ENCODE results near the gene SV2B.
"Not testable (repeated sequence)": the region's sequence is repeated elsewhere in the genome, so short reads cannot be mapped to it uniquely, and the experiment has no call there.

Gene SV2B, protein sequence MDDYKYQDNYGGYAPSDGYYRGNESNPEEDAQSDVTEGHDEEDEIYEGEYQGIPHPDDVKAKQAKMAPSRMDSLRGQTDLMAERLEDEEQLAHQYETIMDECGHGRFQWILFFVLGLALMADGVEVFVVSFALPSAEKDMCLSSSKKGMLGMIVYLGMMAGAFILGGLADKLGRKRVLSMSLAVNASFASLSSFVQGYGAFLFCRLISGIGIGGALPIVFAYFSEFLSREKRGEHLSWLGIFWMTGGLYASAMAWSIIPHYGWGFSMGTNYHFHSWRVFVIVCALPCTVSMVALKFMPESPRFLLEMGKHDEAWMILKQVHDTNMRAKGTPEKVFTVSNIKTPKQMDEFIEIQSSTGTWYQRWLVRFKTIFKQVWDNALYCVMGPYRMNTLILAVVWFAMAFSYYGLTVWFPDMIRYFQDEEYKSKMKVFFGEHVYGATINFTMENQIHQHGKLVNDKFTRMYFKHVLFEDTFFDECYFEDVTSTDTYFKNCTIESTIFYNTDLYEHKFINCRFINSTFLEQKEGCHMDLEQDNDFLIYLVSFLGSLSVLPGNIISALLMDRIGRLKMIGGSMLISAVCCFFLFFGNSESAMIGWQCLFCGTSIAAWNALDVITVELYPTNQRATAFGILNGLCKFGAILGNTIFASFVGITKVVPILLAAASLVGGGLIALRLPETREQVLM

DNA sequence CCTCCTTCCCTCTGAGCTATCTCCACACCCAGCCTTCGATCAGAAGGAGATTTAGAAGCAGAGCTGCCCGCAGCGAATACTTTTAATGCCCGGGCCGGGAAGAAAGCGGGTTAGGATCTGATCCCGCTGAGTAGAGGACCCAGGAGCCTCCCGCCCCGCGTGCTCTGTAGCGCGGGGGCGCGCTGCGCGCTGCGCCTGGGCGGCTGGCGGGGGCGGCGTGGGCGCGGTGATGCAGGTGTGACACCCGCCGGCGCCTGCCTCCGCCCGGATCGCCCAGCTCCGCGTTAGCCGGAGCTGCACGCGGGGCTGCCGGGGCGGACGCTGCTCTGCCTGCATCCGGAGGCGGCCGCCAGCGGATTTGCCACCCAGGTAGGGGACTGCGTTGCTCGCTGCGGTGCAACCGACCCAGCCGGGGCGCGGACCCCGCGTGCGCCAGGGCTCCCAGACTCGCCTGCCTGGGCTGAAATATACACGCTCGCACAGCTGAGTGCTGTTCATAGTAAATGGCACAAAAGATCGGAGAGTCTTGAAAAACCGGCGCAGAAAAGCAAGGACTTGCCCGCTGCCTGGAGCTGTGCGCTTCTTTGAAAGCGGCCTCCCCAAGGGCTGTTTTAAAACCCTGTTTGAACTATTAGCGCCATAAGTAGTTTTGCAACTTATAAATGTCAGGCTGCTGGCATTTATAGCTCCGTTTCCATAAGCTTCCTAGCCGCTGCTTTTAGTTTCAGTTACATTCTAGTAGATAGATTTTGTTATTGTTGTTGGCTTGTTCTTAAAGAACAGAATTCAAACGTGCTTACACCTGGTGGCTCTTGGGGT is at the start of gene SV2B:
TSS of gene SV2B (plus strand) at position 263 of the 819 bp plus-strand sequence. CDS start 126,007 bp downstream, outside the sequence.
- no peak for DNase-seq (ENCODE audit: low read depth in 2 of 3, low spot score in 2 of 3)

DNA sequence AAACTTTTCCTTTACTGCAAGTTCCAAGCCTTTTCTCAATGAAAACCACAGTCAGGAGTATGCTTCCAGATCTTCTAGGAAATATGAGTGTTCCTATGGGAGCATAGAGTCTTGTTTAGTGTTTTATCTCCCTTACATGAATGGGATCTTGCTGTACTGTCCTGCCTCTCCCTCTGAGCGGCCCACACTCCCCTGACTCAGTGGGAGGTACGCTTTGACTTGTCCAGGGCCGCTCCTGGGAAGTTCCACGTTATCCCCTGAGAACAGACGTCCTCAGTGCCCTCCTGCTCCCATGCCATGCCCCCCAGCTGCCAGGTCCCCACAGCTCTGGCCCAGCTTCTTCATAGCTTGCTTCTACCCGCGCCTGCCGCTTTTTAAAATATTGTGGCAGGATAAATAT is 48.8 kb upstream of the SV2B start:
- DNase-seq (ENCODE audit: low read depth in 2 of 3, low spot score in 2 of 3), result no peak

GRCh38 chr15:91054816-91055215 is 45.2 kb upstream of the SV2B start:
- no peak for DNase-seq (ENCODE audit: low read depth in 2 of 3, low spot score in 2 of 3)

DNA sequence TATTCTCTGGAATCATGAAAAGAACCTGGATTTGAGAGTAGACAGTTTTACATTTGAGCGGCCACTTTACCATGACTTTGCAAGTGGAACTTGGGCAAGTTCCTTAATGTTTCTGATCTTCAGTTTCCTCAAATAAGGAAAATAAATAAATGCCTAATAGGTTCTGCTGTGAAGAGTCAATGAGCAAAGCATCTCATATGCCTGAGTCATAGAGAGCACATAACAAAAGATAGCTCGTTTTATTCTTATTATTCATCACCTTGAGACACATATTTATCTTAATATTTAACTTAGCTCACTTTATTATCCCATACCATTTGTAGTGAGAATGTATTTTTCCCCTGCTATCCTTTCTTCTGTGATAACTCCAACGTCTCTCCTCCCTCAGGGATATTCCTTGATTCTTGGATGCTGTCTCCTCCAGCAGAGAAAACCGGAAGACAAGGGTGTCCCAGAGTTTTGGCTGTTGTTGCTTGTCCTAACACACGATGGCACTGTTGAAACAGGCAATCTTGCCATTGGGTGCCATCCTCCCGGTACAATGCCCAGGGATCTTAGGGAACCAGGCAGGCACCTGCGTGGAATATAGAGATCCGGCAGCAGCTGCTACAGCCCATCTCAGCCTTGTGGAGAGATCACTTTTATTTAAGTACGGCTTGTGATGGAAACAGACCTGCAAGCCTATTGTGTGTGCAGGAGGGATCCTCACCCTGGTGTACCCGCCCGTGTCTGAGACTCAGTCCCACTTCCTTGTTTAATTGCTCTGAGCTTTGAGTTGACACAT is 44.3 kb upstream of the SV2B start:
- DNase-seq (ENCODE audit: low read depth in 2 of 3, low spot score in 2 of 3), result no peak

GRCh38 chr15:91061230-91061629 is 38.8 kb upstream of the SV2B start:
- no peak for DNase-seq (ENCODE audit: low read depth in 2 of 3, low spot score in 2 of 3)

- DNase-seq (ENCODE audit: low read depth in 2 of 3, low spot score in 2 of 3), result no peak
Measured at GRCh38 chr15:91061997-91062396, 38.1 kb upstream of the SV2B start.

DNA sequence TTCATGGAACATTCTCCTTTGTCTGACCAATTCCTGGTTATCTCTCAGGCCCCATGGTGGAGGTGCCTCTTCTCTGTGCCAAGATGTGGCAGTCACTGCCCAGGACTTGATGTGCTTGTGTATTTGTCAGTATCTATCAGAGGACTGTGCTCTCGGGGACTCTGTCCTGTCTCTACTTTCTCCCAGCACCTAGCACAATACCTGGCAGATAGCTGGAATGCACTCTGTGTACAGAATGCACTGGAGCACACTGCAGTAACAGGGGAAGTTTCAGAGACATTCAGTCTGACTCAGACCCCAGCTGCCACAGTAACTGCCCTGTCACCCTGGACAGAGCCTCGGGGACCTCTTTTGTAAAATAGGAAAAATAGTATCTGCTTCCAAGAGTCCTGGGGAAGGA is 34.6 kb upstream of the SV2B start:
- no peak for DNase-seq (ENCODE audit: low read depth in 2 of 3, low spot score in 2 of 3)

GRCh38 chr15:91067036-91067435 is 33.0 kb upstream of the SV2B start:
- DNase-seq (ENCODE audit: low read depth in 2 of 3, low spot score in 2 of 3), result no peak

GRCh38 chr15:91068436-91068835 is 31.6 kb upstream of the SV2B start:
- DNase-seq (ENCODE audit: low read depth in 2 of 3, low spot score in 2 of 3), result no peak

DNA sequence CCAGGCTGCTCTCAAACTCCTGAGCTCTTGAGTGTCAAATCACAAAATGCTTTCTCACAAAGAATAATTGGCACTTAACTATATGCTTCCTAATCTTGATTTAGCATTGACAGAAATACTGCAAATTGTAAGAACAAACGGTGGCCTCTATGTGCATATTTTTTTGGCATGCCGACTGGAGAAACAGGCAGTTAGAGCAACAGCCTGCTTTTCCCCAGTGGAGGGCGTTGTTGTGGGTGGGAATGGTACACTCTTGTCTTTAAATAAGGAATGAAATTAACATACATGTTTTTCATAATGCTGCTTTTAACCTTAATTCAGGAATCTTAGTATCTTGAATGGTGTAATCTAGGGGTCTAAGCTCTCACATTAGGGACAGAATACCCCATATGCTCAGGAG is 31.1 kb upstream of the SV2B start:
- no peak for DNase-seq (ENCODE audit: low read depth in 2 of 3, low spot score in 2 of 3)

- DNase-seq (ENCODE audit: low read depth in 2 of 3, low spot score in 2 of 3), result no peak
Measured at GRCh38 chr15:91070872-91071271, 29.2 kb upstream of the SV2B start.

DNA sequence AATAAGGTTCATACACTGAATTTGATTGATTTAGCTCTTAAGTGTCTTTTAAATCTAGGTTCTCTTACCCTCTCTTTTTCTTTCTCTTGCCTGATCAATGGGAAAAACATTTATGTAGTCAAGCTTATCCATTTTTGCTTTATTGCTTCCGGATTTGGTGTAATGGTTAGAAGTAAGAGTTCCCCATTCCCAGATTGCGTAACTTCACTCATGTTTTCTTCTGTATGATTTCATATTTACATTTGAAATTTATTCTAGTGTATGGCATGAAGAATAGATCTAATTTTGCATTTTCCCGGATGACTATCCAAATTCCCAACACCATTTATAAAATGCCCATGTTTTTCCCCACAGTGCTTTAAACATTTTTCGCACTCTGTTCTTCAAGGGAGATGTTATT is 27.9 kb upstream of the SV2B start:
- no peak for DNase-seq (ENCODE audit: low read depth in 2 of 3, low spot score in 2 of 3)

- DNase-seq (ENCODE audit: low read depth in 2 of 3, low spot score in 2 of 3), result no peak
Measured at GRCh38 chr15:91073077-91073476, 27.0 kb upstream of the SV2B start.

GRCh38 chr15:91073768-91074167 is 26.3 kb upstream of the SV2B start:
- no peak for DNase-seq (ENCODE audit: low read depth in 2 of 3, low spot score in 2 of 3)

DNA sequence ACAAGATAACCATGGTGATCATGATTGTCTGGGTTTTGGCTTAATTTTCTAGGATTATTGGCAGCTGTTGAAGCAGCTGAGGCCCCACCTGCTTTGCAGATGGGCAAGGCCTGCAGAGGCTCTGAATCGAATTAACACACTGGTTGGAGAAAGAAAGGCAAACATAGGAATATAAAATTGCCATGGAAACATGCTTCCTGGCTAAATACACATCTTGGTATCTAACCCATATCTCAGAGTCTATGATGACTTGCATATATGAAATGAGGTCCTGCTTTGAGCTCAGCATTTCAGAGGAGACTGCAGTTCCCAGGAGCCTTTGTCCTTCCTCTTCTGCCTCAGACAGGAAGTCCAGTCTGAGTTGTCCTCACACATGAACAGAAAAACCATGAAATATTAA is 24.3 kb upstream of the SV2B start:
- DNase-seq (ENCODE audit: low read depth in 2 of 3, low spot score in 2 of 3), result no peak

GRCh38 chr15:91077029-91077428 is 23.0 kb upstream of the SV2B start:
- DNase-seq (ENCODE audit: low read depth in 2 of 3, low spot score in 2 of 3), result no peak

DNA sequence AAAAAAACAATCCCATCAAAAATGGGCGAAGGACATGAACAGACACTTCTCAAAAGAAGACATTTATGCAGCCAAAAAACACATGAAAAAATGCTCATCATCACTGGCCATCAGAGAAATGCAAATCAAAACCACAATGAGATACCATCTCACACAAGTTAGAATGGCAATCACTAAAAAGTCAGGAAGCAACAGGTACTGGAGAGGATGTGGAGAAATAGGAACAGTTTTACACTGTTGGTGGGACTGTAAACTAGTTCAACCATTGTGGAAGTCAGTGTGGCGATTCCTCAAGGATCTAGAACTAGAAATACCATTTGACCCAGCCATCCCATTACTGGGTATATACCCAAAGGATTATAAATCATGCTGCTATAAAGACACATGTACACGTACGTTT is 6.2 kb upstream of the SV2B start:
- DNase-seq (ENCODE audit: low read depth in 2 of 3, low spot score in 2 of 3), result not testable (repeated sequence)

- DNase-seq (ENCODE audit: low read depth in 2 of 3, low spot score in 2 of 3), result no peak
Measured at GRCh38 chr15:91098451-91098850, 1.6 kb upstream of the SV2B start.

- DNase-seq (ENCODE audit: low read depth in 2 of 3, low spot score in 2 of 3), result peak in 2 of 3 experiments; percentile 22 to 23
Measured at GRCh38 chr15:91099616-91099994, 452 bp upstream of the SV2B start.

GRCh38 chr15:91100814-91101607 is 954 bp downstream of the SV2B start:
- DNase-seq (ENCODE audit: low read depth in 2 of 3, low spot score in 2 of 3), result no peak
